Neuron (in vitro differentiated cells): Measurements from ENCODE around the gene RPS3A.
A peak's percentile ranks its signal among the peaks of the same experiment; 100 is the strongest.
"Not testable (repeated sequence)": the region's sequence is repeated elsewhere in the genome, so short reads cannot be mapped to it uniquely, and the experiment has no call there.

ENCODE experiments used
- H2AFZ ChIP-seq: one replicate; pipeline ENCODE4 v1.6.1; 2013; ENCODE audit warnings: low read depth, mild to moderate bottlenecking, inconsistent platforms, low read length, moderate library complexity
- H3K27me3 ChIP-seq: one replicate; pipeline ENCODE4 v1.6.1; 2013; ENCODE audit warnings: low read length; ENCODE audit not compliant: insufficient read depth
- H3K36me3 ChIP-seq: one replicate; pipeline ENCODE4 v1.6.1; 2013; ENCODE audit warnings: low read length; ENCODE audit not compliant: insufficient read depth
- H3K4me1 ChIP-seq: one replicate; pipeline ENCODE4 v1.6.1; 2013; ENCODE audit warnings: low read length; ENCODE audit not compliant: insufficient read depth
- H3K4me3 ChIP-seq: 2 replicates; pipeline ENCODE4 v1.5.1; 2013; ENCODE audit warnings: mild to moderate bottlenecking, low read length, moderate library complexity
- H3K9me3 ChIP-seq: one replicate; pipeline ENCODE4 v1.6.1; 2013; ENCODE audit warnings: low read length

Gene RPS3A

DNA sequence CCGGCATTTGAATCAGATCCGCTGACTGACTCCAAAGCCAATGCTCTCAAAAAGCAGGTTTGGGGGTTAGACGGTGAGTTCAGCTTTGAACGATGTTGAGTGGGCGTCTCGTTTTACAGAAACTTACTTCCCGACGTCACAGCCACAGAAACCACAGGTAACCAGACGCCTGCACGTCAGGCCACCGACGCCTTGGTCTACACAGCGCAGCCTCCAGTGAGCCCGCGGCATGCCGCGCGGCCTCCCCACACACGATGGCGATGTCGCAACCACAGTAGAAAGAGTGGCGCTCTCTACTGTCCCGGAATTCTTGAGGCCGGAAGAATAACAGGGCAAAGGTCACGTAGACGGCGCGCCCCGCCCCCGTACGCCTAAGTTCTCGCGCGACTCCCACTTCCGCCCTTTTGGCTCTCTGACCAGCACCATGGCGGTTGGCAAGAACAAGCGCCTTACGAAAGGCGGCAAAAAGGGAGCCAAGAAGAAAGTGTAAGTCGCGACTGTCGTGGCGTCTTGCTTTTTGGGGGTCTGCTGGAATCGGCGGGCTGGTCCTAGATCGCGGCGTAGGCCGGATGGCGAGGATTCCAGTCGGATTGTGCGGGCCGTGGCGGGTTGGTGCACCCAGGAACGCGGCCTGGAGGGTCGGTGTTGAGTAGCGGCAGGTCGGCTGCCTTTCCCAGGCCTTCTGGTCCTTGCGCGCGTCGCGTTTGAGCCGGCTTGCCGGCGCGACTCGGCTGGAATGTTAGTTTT, at the start of gene RPS3A:
Gene RPS3A (plus strand): TSS at position 400 of the 747 bp plus-strand sequence. CDS start 25 bp downstream, at position 425.
- Histone ChIP-seq H3K36me3 (peaks cover 37% of the 10 kb centered on the region), H3K9me3 (no peaks in the 10 kb centered on the region), H2AFZ (peak within 1 kb of the TSS; percentile 98), H3K4me3 (peak within 1 kb of the TSS; percentile 75), H3K27me3 (no peaks in the 10 kb centered on the region), H3K4me1 (peaks cover 15% of the 10 kb centered on the region)

GRCh38 chr4:151052785-151053184, 46.6 kb upstream of the RPS3A start:
- H3K27me3 ChIP-seq, result no peaks in the 10 kb centered on the region
- H3K36me3 ChIP-seq, result no peaks in the 10 kb centered on the region
- H3K4me3 ChIP-seq, result no peak overlapping the region
- H2AFZ ChIP-seq, result no peak overlapping the region
- H3K4me1 ChIP-seq, result peaks cover 4% of the 10 kb centered on the region
- no peaks in the 10 kb centered on the region for H3K9me3 ChIP-seq

DNA sequence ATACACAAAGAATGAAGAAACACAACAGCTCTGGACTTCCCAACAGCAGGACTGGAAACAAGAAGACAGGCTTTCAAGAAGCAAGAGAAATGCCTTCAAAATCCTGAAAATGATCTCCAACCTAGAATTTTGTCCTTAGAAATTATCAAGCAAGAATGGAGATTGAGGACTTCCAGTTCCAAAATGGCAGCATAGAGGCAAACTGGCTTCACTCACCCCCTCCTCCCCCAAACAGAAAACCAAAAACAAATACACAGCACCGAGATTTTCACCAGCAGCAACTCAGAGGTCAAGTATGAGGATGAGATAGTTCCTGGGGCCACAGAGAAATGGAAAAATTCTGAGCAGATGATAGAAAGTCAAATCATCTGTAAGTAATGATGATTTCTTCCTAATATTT, 43.9 kb upstream of the RPS3A start:
- Histone ChIP-seq H2AFZ (no peak overlapping the region), H3K36me3 (no peaks in the 10 kb centered on the region), H3K4me1 (no peaks in the 10 kb centered on the region), H3K9me3 (no peaks in the 10 kb centered on the region), H3K4me3 (no peak overlapping the region), H3K27me3 (no peaks in the 10 kb centered on the region)

DNA sequence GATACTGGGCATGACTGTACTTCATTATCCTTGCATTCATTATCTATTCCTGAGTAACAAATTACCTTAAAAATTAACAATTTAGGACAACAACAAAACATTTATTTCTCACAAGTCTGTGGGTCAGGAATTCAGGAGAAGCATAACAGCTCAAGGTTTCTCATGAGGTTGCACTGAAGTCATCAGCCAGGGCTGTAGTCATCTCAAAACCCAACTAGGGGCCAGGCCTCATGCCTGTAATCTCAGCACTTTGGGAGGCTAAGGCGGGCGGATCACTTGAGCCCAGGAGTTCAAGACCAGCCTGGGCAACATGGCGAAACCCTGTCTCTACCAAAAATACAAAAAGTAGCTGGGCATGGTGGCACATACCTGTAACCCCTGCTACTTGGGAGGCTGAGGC, 36.3 kb upstream of the RPS3A start:
- H3K36me3 ChIP-seq, H3K4me1 ChIP-seq, H3K9me3 ChIP-seq, H3K4me3 ChIP-seq, H2AFZ ChIP-seq, H3K27me3 ChIP-seq: not testable (repeated sequence)

DNA sequence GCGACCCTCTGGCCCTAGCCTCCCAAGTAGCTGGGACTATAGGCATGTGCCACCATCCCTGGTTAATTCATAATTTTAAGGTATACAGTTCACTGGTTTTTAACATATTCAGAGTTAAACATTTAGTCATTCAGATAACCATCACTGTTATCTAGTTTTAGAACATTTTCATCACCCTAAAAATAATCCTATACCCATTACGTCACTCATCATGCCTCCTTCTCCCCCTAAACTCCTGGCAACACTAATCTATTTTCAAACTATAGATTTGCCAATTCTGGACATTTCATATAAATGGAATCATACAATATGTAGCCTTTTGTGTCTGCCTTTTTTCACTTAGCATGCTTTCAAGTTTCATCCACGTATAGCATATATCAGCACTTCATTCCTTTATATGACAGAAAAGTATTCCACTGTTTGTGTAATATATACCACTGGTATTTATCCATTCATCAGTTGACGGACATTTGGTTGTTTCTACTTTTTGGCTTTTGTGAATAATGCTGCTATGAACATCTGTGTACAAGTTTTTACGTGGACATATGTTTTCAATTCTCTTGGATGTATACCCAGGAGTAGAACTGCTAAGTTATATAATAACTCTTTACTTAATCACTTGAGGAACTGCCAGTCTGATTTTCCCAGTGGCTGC, 32.0 kb upstream of the RPS3A start:
- H2AFZ ChIP-seq, result no peak overlapping the region
- no peaks in the 10 kb centered on the region for H3K9me3 ChIP-seq
- H3K4me1 ChIP-seq, result no peaks in the 10 kb centered on the region
- no peaks in the 10 kb centered on the region for H3K36me3 ChIP-seq
- no peak overlapping the region for H3K4me3 ChIP-seq
- H3K27me3 ChIP-seq, result no peaks in the 10 kb centered on the region

DNA sequence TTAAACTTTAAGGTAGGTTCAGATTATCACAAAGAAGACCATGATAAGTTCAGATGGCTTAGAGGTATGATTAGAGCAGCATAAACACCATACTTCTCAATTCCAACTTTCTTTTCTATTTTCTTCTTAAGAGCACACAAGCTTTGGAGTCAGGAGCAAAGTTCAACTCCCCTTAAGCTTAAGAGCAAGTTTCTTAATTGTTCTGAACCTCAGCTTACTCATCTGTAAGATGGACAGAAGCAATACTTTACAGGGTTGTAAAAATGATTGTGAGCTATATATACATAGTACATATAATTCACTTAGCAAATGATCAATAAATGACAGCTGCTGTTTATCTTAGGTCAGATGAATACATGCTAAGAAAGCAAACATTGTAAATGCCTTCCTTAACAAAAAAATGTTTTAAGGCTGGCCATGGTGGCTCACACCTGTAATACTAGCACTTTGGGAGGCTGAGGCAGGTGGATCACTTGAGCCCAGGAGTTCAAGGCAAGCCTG, 25.0 kb upstream of the RPS3A start:
- no peaks in the 10 kb centered on the region for H3K27me3 ChIP-seq
- no peak overlapping the region for H2AFZ ChIP-seq
- H3K4me3 ChIP-seq, result no peak overlapping the region
- no peaks in the 10 kb centered on the region for H3K36me3 ChIP-seq
- H3K4me1 ChIP-seq, result no peaks in the 10 kb centered on the region
- no peaks in the 10 kb centered on the region for H3K9me3 ChIP-seq

DNA sequence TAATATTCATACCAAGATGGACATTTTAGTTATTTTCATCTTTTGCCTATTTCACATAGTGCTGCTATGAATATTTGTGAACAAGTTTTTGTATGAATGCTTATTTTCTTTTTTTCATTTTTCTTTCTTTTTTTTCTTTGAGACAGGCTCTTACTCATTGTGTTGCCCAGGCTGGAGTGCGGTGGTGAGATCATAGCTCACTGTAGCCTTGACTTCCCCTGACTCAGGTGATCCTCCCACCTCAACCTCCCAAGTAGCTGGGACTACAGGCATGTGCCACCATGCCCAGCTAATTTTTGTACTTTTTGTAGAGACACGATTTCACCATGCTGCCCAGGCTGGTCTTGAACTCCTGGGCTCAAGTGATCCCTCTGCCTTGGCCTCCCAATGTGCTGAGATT, 21.4 kb upstream of the RPS3A start:
- not testable (repeated sequence) for H3K4me1 ChIP-seq, H2AFZ ChIP-seq, H3K27me3 ChIP-seq, H3K36me3 ChIP-seq, H3K9me3 ChIP-seq, H3K4me3 ChIP-seq

GRCh38 chr4:151087467-151087866, 12.0 kb upstream of the RPS3A start:
- Histone ChIP-seq H3K4me1 (no peaks in the 10 kb centered on the region), H2AFZ (no peak overlapping the region), H3K9me3 (no peaks in the 10 kb centered on the region), H3K36me3 (no peaks in the 10 kb centered on the region), H3K4me3 (no peak overlapping the region), H3K27me3 (no peaks in the 10 kb centered on the region)

GRCh38 chr4:151091047-151091446, 8.4 kb upstream of the RPS3A start:
- Histone ChIP-seq H3K9me3 (no peaks in the 10 kb centered on the region), H3K4me3 (no peak overlapping the region), H3K27me3 (no peaks in the 10 kb centered on the region), H2AFZ (no peak overlapping the region), H3K4me1 (no peaks in the 10 kb centered on the region), H3K36me3 (no peaks in the 10 kb centered on the region)

DNA sequence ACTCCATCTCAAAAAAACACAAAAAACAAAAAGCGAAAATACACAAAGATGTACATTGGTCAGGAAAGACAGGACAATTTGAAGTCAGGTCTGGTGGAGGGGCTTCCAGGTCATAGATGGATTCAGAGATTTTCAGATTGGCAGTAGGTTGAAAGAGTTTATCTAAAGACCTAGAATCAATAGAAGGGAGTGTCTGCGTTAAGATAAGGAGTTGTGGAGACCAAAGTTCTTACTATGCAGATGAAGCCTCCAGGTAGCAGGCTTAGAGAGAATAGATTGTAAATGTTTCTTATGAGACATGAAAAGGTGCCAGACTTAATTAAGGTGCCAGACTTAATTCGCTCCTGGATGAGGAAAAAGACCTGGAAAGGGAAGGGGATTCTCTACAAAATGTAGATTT, 6.9 kb upstream of the RPS3A start:
- Histone ChIP-seq H3K36me3 (no peaks in the 10 kb centered on the region), H3K4me3 (no peak overlapping the region), H3K27me3 (no peaks in the 10 kb centered on the region), H3K4me1 (no peaks in the 10 kb centered on the region), H2AFZ (no peak overlapping the region), H3K9me3 (no peaks in the 10 kb centered on the region)

GRCh38 chr4:151093203-151093602, 6.2 kb upstream of the RPS3A start:
- H3K9me3 ChIP-seq, result no peaks in the 10 kb centered on the region
- H3K36me3 ChIP-seq, result no peaks in the 10 kb centered on the region
- H3K4me3 ChIP-seq, result no peak overlapping the region
- no peak overlapping the region for H2AFZ ChIP-seq
- H3K27me3 ChIP-seq, result no peaks in the 10 kb centered on the region
- no peaks in the 10 kb centered on the region for H3K4me1 ChIP-seq

DNA sequence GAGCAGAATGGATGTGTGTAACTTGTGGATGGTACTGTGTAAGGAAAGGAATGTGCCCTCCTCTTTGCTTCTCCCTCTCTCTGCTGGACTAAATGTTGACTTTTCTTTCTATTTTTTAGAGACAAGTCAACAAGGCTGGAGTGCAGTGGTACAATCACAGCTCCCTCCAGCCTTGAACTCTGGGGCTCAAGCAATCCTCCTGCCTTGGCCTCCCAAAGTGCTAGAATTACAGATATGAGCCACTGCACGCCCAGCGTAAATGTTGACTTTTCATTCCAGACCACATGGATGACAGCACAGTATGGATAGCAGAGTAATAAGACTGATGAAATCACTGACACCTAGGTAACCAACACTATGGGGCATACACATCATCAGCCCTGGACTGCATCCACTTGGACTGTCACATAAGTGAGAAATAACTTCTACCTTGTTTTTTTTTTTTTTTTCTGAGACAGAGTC, 5.1 kb upstream of the RPS3A start:
- Histone ChIP-seq H3K9me3 (no peaks in the 10 kb centered on the region), H2AFZ (no peak overlapping the region), H3K4me3 (no peak overlapping the region), H3K4me1 (no peaks in the 10 kb centered on the region), H3K27me3 (no peaks in the 10 kb centered on the region), H3K36me3 (no peaks in the 10 kb centered on the region)

DNA sequence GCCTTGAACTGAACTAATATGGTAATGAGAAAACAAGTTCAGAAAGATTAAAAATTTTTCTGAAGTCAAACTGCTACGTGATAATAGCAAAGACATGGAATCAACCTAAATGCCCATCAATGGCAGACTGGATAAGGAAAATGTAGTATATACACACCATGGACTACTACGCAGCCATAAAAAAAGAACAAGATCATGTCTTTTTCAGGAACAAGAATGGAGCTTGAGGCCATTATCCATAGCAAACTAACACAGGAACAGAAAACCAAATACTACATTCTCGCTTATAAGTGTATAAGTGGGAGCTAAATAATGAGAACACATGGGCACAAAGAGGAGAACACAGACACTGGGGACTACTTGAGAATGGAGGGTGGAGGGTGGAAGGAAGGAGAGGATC, 4.3 kb upstream of the RPS3A start:
- H2AFZ ChIP-seq, result no peak overlapping the region
- no peaks in the 10 kb centered on the region for H3K9me3 ChIP-seq
- no peaks in the 10 kb centered on the region for H3K27me3 ChIP-seq
- H3K4me3 ChIP-seq, result no peak overlapping the region
- H3K36me3 ChIP-seq, result no peaks in the 10 kb centered on the region
- H3K4me1 ChIP-seq, result no peaks in the 10 kb centered on the region
